HG03108 (cell line): ENCODE measurements around the gene MRPS34.

Source experiments
- ATAC-seq: cut with Tn5 transposase; IDR thresholded peaks from one replicate; pipeline ENCODE4 v1.9.1; 2021; ENCODE audit warnings: moderate library complexity; ENCODE audit not compliant: unreplicated experiment

MRPS34 gene

DNA sequence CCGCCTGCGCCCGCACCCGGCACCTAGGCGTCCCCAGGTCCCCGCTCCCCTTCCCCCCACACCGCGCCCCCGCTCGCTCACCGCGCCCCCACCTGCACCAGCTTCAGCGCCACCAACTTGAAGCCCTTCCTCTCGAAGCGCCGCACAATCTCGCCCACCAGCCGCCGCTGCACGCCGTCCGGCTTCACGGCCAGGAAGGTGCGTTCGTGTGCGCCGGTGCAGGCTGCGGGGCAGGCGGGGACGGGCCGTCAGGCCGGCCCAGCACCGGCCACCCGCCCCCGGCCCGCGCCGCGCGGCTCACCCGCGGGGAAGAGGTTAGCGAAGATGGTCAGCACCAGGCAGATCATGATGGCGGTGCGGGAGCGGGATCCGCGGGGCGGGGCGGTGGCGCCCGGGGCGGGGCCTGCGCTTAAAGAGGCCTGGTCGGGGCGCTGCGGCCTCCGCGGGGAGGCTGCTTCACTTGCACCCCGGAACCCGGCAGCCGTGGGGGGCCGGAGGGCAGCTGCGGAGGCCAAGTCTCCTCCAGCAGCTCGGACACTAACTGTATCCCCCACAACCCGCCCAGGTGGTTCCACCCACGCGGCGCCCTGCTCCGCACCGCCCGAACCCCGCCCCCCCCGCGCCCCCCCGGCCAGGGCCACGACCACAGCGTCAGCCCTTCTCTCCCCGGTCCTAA, 1.6 kb downstream of the MRPS34 start, which contains the start of gene NME3:
Gene NME3, minus strand, starts transcription at position 356 of the 676 bp plus-strand sequence. Its CDS starts 9 bp downstream, at position 347.
- peak; percentile 27 for ATAC-seq

DNA sequence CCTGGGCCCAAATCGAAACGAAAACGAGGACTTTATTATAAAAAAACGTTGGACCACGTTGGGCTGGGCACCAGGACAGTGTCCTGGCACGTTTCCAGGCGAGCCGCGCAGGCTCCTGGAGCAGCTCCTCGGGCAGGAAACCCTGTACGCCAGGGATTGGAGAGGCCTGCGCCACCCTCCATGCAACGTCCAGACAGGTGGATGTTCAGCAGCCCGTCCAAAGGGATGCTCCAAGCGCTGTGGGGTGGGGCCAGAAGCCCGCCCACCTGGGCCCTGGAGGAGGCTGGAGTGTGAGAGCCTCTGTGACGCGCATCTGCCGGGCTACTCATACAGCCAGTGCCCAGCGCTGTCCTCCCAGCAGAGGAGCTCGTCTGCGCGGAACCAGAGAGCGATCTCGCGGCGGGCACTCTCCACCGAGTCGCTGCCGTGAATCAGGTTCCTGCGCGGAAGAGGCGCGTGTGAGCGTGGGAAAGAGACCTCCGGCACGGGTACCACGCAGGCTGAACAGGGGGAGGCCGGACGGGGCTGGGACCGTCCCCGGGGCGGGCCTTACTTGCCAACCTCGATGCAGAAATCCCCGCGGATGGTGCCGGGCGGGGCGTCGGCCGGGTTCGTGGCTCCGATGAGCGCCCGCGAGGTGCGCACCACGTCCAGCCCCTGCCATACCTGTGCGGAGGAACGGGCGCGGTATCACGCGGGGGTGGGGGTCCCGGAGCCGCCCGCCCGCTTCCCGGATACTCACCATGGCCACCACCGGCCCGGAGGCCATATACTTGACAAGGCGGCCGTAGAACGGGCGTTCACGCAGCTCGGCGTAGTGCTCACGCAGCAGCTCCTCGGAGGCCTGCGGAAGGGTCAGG, 2.4 kb downstream of the MRPS34 start:
- ATAC-seq = no peak

DNA sequence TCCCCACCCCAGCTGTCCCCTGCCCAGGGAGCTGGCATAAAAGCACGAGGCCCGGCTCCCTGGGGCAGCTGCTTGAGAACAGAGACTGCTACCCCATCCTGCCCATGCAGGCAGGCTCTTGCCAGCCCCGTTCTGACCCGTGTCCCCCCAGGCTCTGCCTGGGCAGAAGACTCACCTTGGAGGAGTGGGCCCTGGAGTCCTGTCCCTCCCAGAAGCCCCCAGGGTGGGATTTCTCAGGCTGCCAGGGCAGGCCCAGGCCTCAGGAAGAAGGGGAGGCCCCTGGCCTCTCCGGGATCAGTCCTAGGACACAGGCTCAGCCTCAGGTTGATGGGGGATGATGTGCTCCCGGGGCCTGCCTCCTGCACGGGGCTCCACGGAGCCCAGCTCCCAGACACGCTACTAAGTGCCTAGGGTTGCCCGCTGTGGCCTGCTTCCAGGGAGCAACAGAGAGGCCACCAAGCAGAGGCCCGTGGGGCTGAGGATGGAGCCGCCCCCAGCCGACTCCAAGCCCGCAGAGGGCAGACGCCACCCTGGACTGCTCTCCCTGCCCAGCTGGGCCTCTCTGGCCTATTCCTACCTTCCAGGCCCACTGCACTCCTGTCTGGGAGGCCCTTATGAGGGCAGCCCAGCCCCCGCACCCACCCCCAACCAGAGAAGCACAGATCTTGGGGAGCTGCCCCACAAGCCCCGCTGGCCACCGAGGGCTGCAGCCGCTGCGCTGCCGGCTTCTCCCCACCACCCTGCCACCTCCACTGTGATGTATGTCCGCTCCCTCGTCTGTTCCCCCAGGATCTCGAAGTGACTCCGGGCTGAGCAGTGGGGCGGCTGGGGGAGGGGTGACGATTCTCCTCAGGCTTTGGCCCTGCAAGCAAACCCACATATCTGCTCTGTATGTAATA, 3.3 kb downstream of the MRPS34 start:
- no peak for ATAC-seq

GRCh38 chr16:1768767-1769401, 4.0 kb downstream of the MRPS34 start:
- ATAC-seq = no peak

DNA sequence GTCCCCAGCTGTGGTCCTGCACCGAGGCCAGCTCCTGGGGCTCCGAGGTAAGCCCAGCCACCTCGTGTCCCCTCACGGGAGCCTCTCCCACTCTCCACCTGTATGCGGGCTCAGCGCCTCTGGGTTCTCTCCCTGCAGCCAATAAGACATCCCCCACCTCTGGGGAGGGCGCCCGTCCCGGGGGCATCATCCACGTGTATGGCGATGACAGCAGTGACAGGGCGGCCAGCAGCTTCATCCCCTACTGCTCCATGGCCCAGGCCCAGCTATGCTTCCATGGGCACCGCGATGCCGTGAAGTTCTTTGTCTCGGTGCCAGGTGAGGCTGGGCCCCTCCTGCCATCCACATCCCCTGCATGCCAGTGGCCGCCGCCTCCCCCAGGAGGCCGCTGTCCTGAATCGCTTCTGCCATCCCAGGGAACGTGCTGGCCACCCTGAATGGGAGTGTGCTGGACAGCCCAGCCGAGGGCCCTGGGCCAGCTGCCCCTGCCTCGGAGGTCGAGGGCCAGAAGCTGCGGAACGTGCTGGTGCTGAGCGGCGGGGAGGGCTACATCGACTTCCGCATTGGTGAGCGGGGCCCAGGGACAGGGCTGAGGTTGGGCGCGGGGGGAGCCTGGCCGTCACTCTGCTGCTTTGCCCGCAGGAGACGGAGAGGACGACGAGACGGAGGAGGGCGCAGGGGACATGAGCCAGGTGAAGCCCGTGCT, 4.7 kb downstream of the MRPS34 start:
- ATAC-seq = no peak

GRCh38 chr16:1767116-1767994, 5.6 kb downstream of the MRPS34 start:
- ATAC-seq = no peak

DNA sequence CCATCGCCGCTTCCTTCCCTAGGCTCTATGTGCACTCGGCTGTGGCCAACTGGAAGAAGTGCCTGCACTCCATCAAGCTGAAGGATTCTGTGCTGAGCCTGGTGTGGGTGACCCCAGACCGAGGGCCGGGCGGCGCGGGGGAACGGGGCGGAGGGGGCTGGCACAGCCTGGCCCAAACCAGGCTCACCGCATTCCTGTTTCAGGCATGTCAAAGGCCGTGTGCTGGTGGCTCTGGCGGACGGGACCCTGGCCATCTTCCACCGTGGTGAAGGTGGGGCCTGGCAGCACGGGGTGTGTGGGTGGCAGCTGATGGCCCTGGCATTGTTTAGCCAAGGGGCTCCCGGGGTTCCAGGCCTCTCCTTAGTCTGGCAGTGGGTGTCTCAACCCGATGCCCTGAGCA, 6.2 kb downstream of the MRPS34 start:
- no peak for ATAC-seq

DNA sequence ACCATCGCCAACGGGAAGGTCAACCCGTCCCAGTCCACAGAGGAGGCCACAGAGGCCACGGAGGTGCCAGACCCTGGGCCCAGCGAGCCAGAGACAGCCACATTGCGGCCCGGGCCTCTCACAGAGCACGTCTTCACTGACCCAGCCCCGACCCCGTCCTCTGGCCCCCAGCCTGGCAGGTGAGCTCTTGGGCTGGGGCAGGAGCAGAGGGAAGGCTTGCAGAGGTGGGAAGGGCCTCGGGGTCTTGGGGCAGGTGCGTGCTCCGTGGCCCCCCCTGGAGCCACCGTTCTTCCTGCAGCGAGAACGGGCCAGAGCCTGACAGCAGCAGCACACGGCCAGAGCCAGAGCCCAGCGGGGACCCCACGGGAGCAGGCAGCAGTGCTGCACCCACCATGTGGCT, 6.7 kb downstream of the MRPS34 start:
- ATAC-seq = no peak

- ATAC-seq = no peak
Observed at GRCh38 chr16:1765826-1766225, 7.1 kb downstream of the MRPS34 start.

GRCh38 chr16:1764971-1765370, 8.0 kb downstream of the MRPS34 start:
- no peak for ATAC-seq

GRCh38 chr16:1763521-1764511, 9.1 kb downstream of the MRPS34 start:
- ATAC-seq = no peak

DNA sequence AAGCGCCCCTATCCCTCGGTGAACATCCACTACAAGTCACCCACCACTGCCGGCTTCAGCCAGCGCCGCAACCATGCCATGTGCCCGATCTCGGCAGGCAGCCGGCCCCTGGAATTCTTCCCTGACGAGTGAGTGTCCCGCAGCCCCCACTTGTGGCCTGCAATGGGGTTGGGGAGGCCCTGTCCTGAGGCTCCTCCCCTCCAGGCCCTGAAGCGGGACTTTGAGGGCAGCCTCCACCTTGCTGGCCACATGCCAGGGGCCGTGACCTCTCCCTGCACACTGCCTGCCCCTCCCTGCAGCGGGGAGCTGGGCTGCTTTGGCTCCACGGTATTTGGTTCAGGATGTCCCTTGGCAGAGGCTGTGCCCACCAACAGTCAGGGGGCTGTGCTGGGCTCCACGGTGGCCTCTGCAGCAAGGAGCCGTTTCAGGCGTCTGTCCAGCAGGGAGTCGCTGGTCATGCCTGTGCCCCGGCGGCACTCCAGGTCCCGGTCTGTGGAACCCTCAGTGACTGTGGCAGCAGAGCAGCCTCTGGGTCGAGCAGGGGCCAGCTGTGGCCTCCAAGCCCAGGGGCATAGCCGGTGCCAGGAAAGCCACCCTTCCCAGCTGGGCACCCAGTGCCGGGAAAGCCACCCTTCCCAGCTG, 9.9 kb downstream of the MRPS34 start:
- no peak for ATAC-seq

DNA sequence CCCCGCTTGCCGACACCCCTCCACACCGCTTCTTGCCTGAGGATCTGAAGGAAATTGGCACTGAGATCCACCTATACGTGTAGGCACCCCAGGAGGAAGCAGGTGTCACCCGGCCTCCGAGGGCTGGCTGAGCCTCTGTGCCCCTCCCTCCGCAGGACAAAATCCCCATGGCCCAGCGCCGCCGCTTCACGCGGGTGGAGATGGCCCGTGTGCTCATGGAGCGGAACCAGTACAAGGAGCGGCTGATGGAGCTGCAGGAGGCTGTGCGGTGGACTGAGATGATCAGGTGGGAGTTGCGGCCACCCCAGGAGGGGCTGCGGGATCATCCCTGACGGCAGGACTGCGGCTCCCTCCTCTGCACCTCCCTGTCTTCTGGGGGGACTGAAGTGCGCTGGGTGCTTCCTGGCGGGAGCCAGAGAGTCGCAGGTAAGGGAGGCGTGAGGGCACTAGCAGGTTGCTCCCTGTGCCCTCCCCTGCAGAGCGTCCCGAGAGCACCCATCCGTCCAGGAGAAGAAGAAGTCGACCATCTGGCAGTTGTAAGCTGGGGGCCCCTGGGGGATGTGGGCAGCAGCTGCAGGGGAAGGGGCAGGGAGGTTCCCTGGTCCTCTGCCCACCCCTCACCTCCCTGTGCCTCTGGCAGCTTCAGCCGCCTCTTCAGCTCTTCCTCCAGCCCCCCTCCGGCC, 10.6 kb downstream of the MRPS34 start:
- ATAC-seq = no peak

DNA sequence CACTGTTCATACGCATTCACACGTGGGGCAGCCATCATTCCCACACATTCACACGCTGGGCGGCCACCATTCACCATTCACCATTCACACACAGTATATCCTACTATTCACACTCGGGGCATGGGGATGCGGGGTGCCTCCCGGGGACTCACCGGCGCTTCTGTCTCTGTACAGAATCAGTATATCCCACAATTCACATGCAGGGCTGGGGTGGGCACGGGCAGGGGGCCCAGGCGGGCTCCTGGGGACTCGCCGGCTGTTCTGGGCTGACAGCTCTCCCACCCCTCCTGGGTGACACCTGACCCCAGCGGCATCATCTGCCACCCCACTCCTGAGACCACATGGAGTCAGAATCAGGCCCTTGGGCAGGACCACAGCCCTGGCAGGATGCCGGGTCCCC, 11.2 kb downstream of the MRPS34 start:
- no peak for ATAC-seq

DNA sequence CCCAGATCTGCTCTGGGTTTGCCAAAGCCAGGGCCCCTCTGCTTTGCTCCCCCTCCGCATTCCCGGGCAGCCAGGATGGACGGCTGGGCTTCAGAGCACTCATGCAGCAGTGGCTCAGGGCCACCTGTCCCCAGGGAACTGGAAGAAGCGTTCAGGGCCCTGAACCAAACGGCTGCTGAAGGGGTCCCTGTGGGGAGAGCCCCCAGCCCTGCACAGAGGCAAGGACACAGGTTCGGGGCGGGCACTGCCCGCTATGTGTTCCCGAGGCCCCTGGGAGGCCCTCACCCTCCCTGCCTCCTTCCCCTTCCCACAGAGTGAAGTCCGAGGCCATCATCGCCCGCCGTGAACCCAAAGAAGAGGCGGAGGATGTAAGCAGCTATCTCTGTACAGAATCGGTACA, 12.0 kb downstream of the MRPS34 start:
- ATAC-seq = no peak

GRCh38 chr16:1759511-1759910, 13.4 kb downstream of the MRPS34 start:
- no peak for ATAC-seq

DNA sequence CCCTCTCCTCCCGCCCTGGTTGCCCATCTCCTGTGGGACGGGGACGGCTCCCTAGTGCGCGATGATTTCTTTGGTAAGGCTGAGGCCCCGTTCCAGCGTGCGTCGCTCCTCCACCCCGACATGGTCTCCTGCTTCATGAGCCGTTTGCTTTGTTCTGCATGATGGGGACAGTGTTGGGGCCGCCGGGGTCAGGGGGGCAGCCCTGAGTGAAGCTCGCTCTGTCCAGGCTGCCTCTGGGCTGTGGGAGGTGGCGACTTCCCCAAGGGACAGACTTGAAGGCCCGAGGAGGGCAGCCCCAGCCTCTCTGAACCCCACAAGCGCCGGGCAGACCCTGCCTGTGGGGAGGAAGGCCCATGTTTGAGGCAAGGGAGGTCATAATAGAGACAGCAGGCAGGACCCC, 14.0 kb downstream of the MRPS34 start:
- ATAC-seq = no peak
